Measurements from ENCODE around the gene BMP3.

Gene BMP3

DNA sequence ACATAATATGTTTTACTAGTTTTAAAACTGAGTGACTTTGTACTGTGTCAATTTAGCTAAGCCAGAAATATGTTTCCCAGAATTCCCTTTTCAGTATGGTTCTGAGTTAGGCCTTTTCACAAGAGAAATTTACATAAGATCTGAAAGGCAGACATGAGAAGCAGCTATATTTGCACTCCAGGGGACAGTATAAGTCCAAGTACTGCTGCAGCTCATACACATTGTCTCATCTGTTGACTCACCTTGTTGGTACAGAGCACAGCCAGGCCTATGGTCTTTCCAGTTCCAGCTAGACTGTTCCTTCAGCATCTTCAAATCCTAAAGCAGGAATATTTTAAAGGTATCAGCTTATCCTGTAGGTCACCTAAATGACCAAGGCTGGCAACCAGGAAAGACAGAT, 53.5 kb downstream of the BMP3 start:
- Histone ChIP-seq H3K27ac (replicated peaks) (no peak overlapping the region), H3K27me3 (ENCODE audit: insufficient read depth, poor library complexity, severe bottlenecking) (no peaks in the 10 kb centered on the region), H3K4me3 (replicated peaks; ENCODE audit: insufficient read depth, low read length) (no peak overlapping the region)
- TF ChIP-seq, protein P1, sequence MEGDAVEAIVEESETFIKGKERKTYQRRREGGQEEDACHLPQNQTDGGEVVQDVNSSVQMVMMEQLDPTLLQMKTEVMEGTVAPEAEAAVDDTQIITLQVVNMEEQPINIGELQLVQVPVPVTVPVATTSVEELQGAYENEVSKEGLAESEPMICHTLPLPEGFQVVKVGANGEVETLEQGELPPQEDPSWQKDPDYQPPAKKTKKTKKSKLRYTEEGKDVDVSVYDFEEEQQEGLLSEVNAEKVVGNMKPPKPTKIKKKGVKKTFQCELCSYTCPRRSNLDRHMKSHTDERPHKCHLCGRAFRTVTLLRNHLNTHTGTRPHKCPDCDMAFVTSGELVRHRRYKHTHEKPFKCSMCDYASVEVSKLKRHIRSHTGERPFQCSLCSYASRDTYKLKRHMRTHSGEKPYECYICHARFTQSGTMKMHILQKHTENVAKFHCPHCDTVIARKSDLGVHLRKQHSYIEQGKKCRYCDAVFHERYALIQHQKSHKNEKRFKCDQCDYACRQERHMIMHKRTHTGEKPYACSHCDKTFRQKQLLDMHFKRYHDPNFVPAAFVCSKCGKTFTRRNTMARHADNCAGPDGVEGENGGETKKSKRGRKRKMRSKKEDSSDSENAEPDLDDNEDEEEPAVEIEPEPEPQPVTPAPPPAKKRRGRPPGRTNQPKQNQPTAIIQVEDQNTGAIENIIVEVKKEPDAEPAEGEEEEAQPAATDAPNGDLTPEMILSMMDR (IDR thresholded peaks at IDR 0.05; ENCODE audit: insufficient read depth, low read length) = no peak
- no peak for TF ChIP-seq GABPA (IDR thresholded peaks at IDR 0.05; ENCODE audit: low read depth)
- DNase-seq (ENCODE audit: low read depth in 1 of 2, low spot score in 1 of 2) = no peak

DNA sequence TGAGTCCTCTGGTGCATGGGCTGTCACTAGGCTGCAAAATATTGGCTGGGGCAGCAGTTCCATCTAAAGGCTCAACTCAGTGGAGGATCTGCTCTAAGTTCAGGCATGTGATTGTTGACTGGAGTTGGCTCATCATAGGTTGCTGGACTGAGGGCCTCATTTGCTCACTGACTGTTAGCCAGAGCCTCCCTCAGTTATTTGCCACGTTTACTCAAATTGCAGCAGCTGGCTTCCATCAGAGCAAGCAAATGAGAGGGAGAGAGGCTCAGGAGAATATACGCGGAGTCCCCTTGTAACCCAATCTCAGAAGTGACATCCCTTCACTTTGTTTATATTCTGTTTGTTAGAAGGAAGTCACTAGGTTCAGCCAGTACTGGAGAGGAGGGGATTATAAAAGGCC, 54.1 kb downstream of the BMP3 start:
- TF ChIP-seq POLR2AphosphoS5 (IDR thresholded peaks at IDR 0.05; ENCODE audit: low read depth) (no peak), GABPA (IDR thresholded peaks at IDR 0.05; ENCODE audit: low read depth) (no peak), REST (IDR thresholded peaks at IDR 0.05; ENCODE audit: insufficient replicate concordance, low read depth) (no peak), SPI1 (IDR thresholded peaks at IDR 0.05; ENCODE audit: borderline replicate concordance, low read depth) (no peak)
- TF ChIP-seq, protein P1 (IDR thresholded peaks at IDR 0.05; ENCODE audit: insufficient read depth, low read length) = no peak

DNA sequence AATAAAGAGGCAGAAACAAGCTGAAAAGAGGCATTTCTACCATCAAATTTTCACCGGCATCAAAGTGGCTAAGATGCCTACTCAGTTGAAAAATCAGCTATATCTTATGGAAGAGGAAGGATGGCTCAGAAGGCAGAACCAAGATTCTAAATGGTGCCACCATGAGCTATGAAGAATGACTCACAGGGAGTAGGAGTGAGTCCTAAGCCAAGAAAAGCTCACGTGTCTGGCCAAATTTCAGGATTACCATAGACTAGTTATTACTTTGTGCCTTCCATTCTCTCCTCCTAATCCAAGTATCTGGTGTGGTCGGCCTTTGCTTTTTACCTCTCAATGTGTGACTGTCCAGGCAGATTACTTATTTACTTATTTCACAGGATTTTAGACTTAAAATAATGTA, 54.8 kb downstream of the BMP3 start:
- no peaks in the 10 kb centered on the region for H3K27me3 ChIP-seq (ENCODE audit: insufficient read depth, poor library complexity, severe bottlenecking)
- no peak overlapping the region for H3K4me3 ChIP-seq (replicated peaks; ENCODE audit: insufficient read depth, low read length)
- DNase-seq (ENCODE audit: low read depth in 1 of 2, low spot score in 1 of 2) = no peak
- TF ChIP-seq GABPA (IDR thresholded peaks at IDR 0.05; ENCODE audit: low read depth) (no peak), POLR2AphosphoS5 (IDR thresholded peaks at IDR 0.05; ENCODE audit: low read depth) (no peak), SPI1 (IDR thresholded peaks at IDR 0.05; ENCODE audit: borderline replicate concordance, low read depth) (no peak), REST (IDR thresholded peaks at IDR 0.05; ENCODE audit: insufficient replicate concordance, low read depth) (no peak)
- TF ChIP-seq, protein P1 (IDR thresholded peaks at IDR 0.05; ENCODE audit: insufficient read depth, low read length) = no peak
- H3K27ac ChIP-seq (replicated peaks) = no peak overlapping the region

More for the DNA sequence above, 54.1 kb downstream of the BMP3 start:
- no peak overlapping the region for H3K27ac ChIP-seq (replicated peaks)
- no peak for DNase-seq (ENCODE audit: low read depth in 1 of 2, low spot score in 1 of 2)
- H3K4me3 ChIP-seq (replicated peaks; ENCODE audit: insufficient read depth, low read length) = no peak overlapping the region
- no peaks in the 10 kb centered on the region for H3K27me3 ChIP-seq (ENCODE audit: insufficient read depth, poor library complexity, severe bottlenecking)

GRCh38 chr4:81085979-81086378, 55.5 kb downstream of the BMP3 start:
- Histone ChIP-seq H3K27ac (replicated peaks) (no peak overlapping the region), H3K4me3 (replicated peaks; ENCODE audit: insufficient read depth, low read length) (no peak overlapping the region), H3K27me3 (ENCODE audit: insufficient read depth, poor library complexity, severe bottlenecking) (no peaks in the 10 kb centered on the region)
- DNase-seq (ENCODE audit: low read depth in 1 of 2, low spot score in 1 of 2) = no peak
- no peak for TF ChIP-seq SPI1 (IDR thresholded peaks at IDR 0.05; ENCODE audit: borderline replicate concordance, low read depth)
- TF ChIP-seq REST (IDR thresholded peaks at IDR 0.05; ENCODE audit: insufficient replicate concordance, low read depth) = no peak
- no peak for TF ChIP-seq POLR2AphosphoS5 (IDR thresholded peaks at IDR 0.05; ENCODE audit: low read depth)
- TF ChIP-seq, protein P1 (IDR thresholded peaks at IDR 0.05; ENCODE audit: insufficient read depth, low read length) = no peak
- TF ChIP-seq GABPA (IDR thresholded peaks at IDR 0.05; ENCODE audit: low read depth) = no peak

Data from HL-60 (cell line).